GM23338 (cell line): ENCODE measurements around the gene VPS36. TPM values are rescaled to one million over a fixed set of nuclear protein-coding genes. Genes with fewer than 3 reads are reported as not detected.

ENCODE experiments used
- ATAC-seq: fragments of 200-7000 bp; cut with Tn5 transposase; 3 replicates; pipeline ENCODE4 v1.9.1; 2020
- DNase-seq: peaks from one replicate; pipeline ENCODE4 v3.0.0-alpha.2; 2015; ENCODE audit warnings: low spot score
- H2AFZ ChIP-seq: fragments of 200-600 bp; sonication (generic); 2 replicates; pipeline ENCODE4 v1.8.0; 2016; ENCODE audit warnings: antibody characterized with exemption, mild to moderate bottlenecking, moderate library complexity
- H3F3A ChIP-seq: fragments of 200-600 bp; sonication (generic); replicated peaks from 2 replicates; pipeline ENCODE4 v1.8.0; 2017; ENCODE audit warnings: antibody characterized with exemption, mixed run types, low read depth
- H3K27ac ChIP-seq: fragments of 200-600 bp; sonication (generic); 2 replicates; pipeline ENCODE4 v1.6.1; 2016; ENCODE audit warnings: low read depth
- H3K27me3 ChIP-seq: fragments of 200-600 bp; sonication (generic); 2 replicates; pipeline ENCODE4 v1.8.0; 2016; ENCODE audit warnings: mild to moderate bottlenecking, mixed run types, moderate library complexity; ENCODE audit not compliant: insufficient read depth
- H3K36me3 ChIP-seq: fragments of 200-600 bp; sonication (generic); 2 replicates; pipeline ENCODE4 v1.8.0; 2016; ENCODE audit warnings: mild to moderate bottlenecking; ENCODE audit not compliant: insufficient read depth
- H3K4me1 ChIP-seq: fragments of 200-600 bp; sonication (generic); 2 replicates; pipeline ENCODE4 v1.8.0; 2016; ENCODE audit warnings: mild to moderate bottlenecking, moderate library complexity; ENCODE audit not compliant: insufficient read depth
- H3K4me2 ChIP-seq: fragments of 200-600 bp; sonication (generic); 2 replicates; pipeline ENCODE4 v1.7.1; 2017; ENCODE audit warnings: mixed run types
- H3K4me3 ChIP-seq: fragments of 200-600 bp; sonication (generic); 2 replicates; pipeline ENCODE4 v1.6.1; 2016; ENCODE audit warnings: mixed run types
- H3K79me2 ChIP-seq: fragments of 200-600 bp; sonication (generic); replicated peaks from 2 replicates; pipeline ENCODE4 v1.8.0; 2017; ENCODE audit warnings: mild to moderate bottlenecking; ENCODE audit not compliant: insufficient read depth
- H3K9me2 ChIP-seq: fragments of 200-600 bp; sonication (generic); 2 replicates; pipeline ENCODE4 v1.8.0; 2017; ENCODE audit not compliant: insufficient read depth
- H4K20me1 ChIP-seq: fragments of 200-600 bp; sonication (generic); replicated peaks from 2 replicates; pipeline ENCODE4 v1.8.0; 2017; ENCODE audit warnings: mild to moderate bottlenecking; ENCODE audit not compliant: insufficient read depth
- H3K27ac Mint-ChIP-seq: 2 replicates; pipeline ENCODE4 v1.8.0; 2020; ENCODE audit warnings: inconsistent platforms, mild to moderate bottlenecking, moderate library complexity, mixed read lengths
- H3K27me3 Mint-ChIP-seq: 3 replicates; pipeline ENCODE4 v1.8.0; 2022; ENCODE audit warnings: low read depth, mild to moderate bottlenecking, moderate library complexity, mixed read lengths, inconsistent platforms; ENCODE audit not compliant: insufficient read depth, poor library complexity
- H3K36me3 Mint-ChIP-seq: 3 replicates; pipeline ENCODE4 v1.8.0; 2021; ENCODE audit warnings: low read depth, mild to moderate bottlenecking, inconsistent platforms, moderate library complexity, mixed read lengths
- H3K4me1 Mint-ChIP-seq: 3 replicates; pipeline ENCODE4 v1.8.0; 2020; ENCODE audit warnings: mild to moderate bottlenecking, inconsistent platforms, mixed read lengths
- H3K4me3 Mint-ChIP-seq: 3 replicates; pipeline ENCODE4 v1.8.0; 2021; ENCODE audit warnings: moderate library complexity, mild to moderate bottlenecking, inconsistent platforms, mixed read lengths
- H3K9me3 Mint-ChIP-seq: 3 replicates; pipeline ENCODE4 v1.8.0; 2020; ENCODE audit warnings: moderate library complexity, mild to moderate bottlenecking, inconsistent platforms, mixed read lengths
- CREB1 ChIP-seq: fragments of 250-450 bp; sonication (Bioruptor Pico); IDR thresholded peaks from 2 replicates; pipeline ENCODE4 v1.5.0; 2020; ENCODE audit warnings: low read depth, mild to moderate bottlenecking, moderate library complexity
- CTCF ChIP-seq, 2 experiments: fragments of 200-600 bp in 1 of 2; sonication (generic) in 1 of 2; conservative IDR thresholded peaks; 2 replicates each; pipeline versions ENCODE4 v1.5.1 to v1.6.1; 2016 to 2017; ENCODE audit warnings: antibody characterized with exemption in 2 of 2, low read depth in 2 of 2, mild to moderate bottlenecking in 2 of 2, moderate library complexity in 1 of 2
- ETS1 ChIP-seq: IDR thresholded peaks from 2 replicates; pipeline ENCODE4 v1.6.1; 2016; ENCODE audit warnings: antibody characterized with exemption
- EZH2phosphoT487 ChIP-seq: fragments of 200-600 bp; sonication (generic); IDR thresholded peaks from one replicate; pipeline ENCODE4 v1.8.1; 2018; ENCODE audit warnings: antibody characterized with exemption; ENCODE audit not compliant: unreplicated experiment
- JUNB ChIP-seq: IDR thresholded peaks from one replicate; pipeline ENCODE4 v1.6.1; 2016; ENCODE audit warnings: antibody characterized with exemption; ENCODE audit not compliant: unreplicated experiment
- NANOG ChIP-seq: IDR thresholded peaks from 2 replicates; pipeline ENCODE4 v1.6.1; 2016; ENCODE audit warnings: antibody characterized with exemption, borderline replicate concordance
- REST ChIP-seq: IDR thresholded peaks from one replicate; pipeline ENCODE4 v1.6.1; 2018; ENCODE audit warnings: antibody characterized with exemption; ENCODE audit not compliant: unreplicated experiment
- STAT1 ChIP-seq: IDR thresholded peaks from one replicate; pipeline ENCODE4 v1.6.1; 2016; ENCODE audit warnings: antibody characterized with exemption; ENCODE audit not compliant: unreplicated experiment
- ZNF114 ChIP-seq: fragments of 250-450 bp; sonication (Bioruptor Pico); IDR thresholded peaks from 2 replicates; pipeline ENCODE4 v1.5.0; 2020; ENCODE audit warnings: mild to moderate bottlenecking, moderate library complexity
- ZNF331 ChIP-seq: fragments of 250-450 bp; sonication (Bioruptor Pico); IDR thresholded peaks from 2 replicates; pipeline ENCODE4 v1.5.0; 2020; ENCODE audit warnings: low read depth, mild to moderate bottlenecking, moderate library complexity
- ZNF462 ChIP-seq: fragments of 250-450 bp; sonication (Bioruptor Pico); IDR thresholded peaks from 2 replicates; pipeline ENCODE4 v1.5.0; 2020; ENCODE audit warnings: mild to moderate bottlenecking, moderate library complexity
- polyA plus RNA-seq: library from polyadenylated mRNA; unstranded; fragments of >200 nt; fragmentation: Nextera tagmentation; extraction: Ambion mirVana; gene quantifications from 2 replicates; pipeline ENCODE4 v1.2.1, GENCODE V29; 2016
- total RNA-seq: library from RNA; depleted of rRNA; stranded (reverse); fragments of >200 nt; shearing (Covaris generic); gene quantifications from 2 replicates; pipeline ENCODE4 v1.2.3, GENCODE V29; 2014

VPS36 gene
- total and polyA plus RNA-seq, 2 experiments from 2014 or later, result 28.9 to 36.2 TPM

GRCh38 chr13:52395704-52396103 lies 54.7 kb downstream of the VPS36 start:
- Mint-ChIP-seq H3K4me1 (no peaks in the 10 kb centered on the region), H3K9me3 (no peaks in the 10 kb centered on the region), H3K27ac (no peak overlapping the region), H3K4me3 (no peak overlapping the region), H3K36me3 (no peaks in the 10 kb centered on the region), H3K27me3 (peaks cover 2% of the 10 kb centered on the region)
- TF ChIP-seq ETS1 (no peak), EZH2phosphoT487 (no peak), REST (no peak), NANOG (no peak), CTCF (conservative IDR thresholded peaks at IDR 0.05; ENCODE audit: low read depth in 2 of 2) (no peak), ZNF114 (CRISPR knock-in tag) (no peak), STAT1 (no peak), CREB1 (CRISPR knock-in tag) (no peak), JUNB (no peak), ZNF331 (no peak), ZNF462 (CRISPR knock-in tag) (no peak)
- H3K4me3 ChIP-seq, result no peak overlapping the region
- ATAC-seq, result no peak
- no peaks in the 10 kb centered on the region for H3K79me2 ChIP-seq
- H3K27ac ChIP-seq, result no peak overlapping the region
- no peak overlapping the region for H2AFZ ChIP-seq
- no peak overlapping the region for H3K4me2 ChIP-seq
- no peaks in the 10 kb centered on the region for H3K36me3 ChIP-seq
- H3K9me2 ChIP-seq, result no peaks in the 10 kb centered on the region
- no peaks in the 10 kb centered on the region for H3F3A ChIP-seq
- H3K4me1 ChIP-seq, result no peaks in the 10 kb centered on the region
- H3K27me3 ChIP-seq, result no peaks in the 10 kb centered on the region
- no peak for DNase-seq
- H4K20me1 ChIP-seq, result no peaks in the 10 kb centered on the region
